Fibroblast of villous mesenchyme (primary cell): ENCODE measurements around the gene SALL1. TPM values are rescaled to one million over a fixed set of nuclear protein-coding genes. Genes with fewer than 3 reads are reported as not detected.

Experiments
- DNase-seq: peaks from one replicate; pipeline ENCODE4 v3.0.0-alpha.2; 2010; ENCODE audit warnings: low read depth
- H3K4me3 ChIP-seq: 2 replicates; pipeline ENCODE4 v1.5.1; 2011; ENCODE audit warnings: low read depth, mild to moderate bottlenecking, low read length
- CTCF ChIP-seq: IDR thresholded peaks from 2 replicates; pipeline ENCODE4 v1.5.1; 2012; ENCODE audit warnings: low read depth, mild to moderate bottlenecking, low read length; ENCODE audit not compliant: insufficient read depth
- total RNA-seq: library from RNA; depleted of rRNA; stranded (reverse); fragments of >200 nt; gene quantifications from 2 replicates; pipeline ENCODE4 v1.2.3, GENCODE V29; 2012

Gene SALL1
- 3.5 and 4.5 TPM in 2 replicates for total RNA-seq

GRCh38 chr16:51150888-51151320 lies at the start of gene SALL1:
SALL1 (minus strand) TSS chr16:51151270; CDS start chr16:51151241, 29 bp downstream.
- H3K4me3 ChIP-seq: peak within 1 kb of the TSS; percentile 64
- no peak for DNase-seq
- TF ChIP-seq CTCF: no peak

GRCh38 chr16:51200793-51201192 lies 49.7 kb upstream of the SALL1 start:
- TF ChIP-seq CTCF: no peak
- no peak for DNase-seq
- no peak overlapping the region for H3K4me3 ChIP-seq

- no peak for TF ChIP-seq CTCF
- H3K4me3 ChIP-seq: no peak overlapping the region
- no peak for DNase-seq
These were observed 47.1 kb upstream of the SALL1 start for GRCh38 chr16:51197953-51198748.

GRCh38 chr16:51193879-51194278 lies 42.8 kb upstream of the SALL1 start:
- TF ChIP-seq CTCF: no peak
- DNase-seq: no peak
- no peak overlapping the region for H3K4me3 ChIP-seq

- no peak for TF ChIP-seq CTCF
- DNase-seq: no peak
- H3K4me3 ChIP-seq: no peak overlapping the region
These were observed 33.8 kb upstream of the SALL1 start for GRCh38 chr16:51184702-51185433.

GRCh38 chr16:51181503-51181811 lies 30.4 kb upstream of the SALL1 start:
- no peak overlapping the region for H3K4me3 ChIP-seq
- no peak for DNase-seq
- TF ChIP-seq CTCF: no peak
